Parathyroid adenoma (tissue), 2 donors: ENCODE results near the gene ACP7.

Experiments
- H2AFZ ChIP-seq: fragments of 300-600 bp; sonication (generic); one replicate; pipeline ENCODE4 v1.7.0; 2017; ENCODE audit warnings: antibody characterized with exemption, mild to moderate bottlenecking
- H3K27ac ChIP-seq: fragments of 300-600 bp; sonication (generic); one replicate; pipeline ENCODE4 v1.7.0; 2017
- H3K27me3 ChIP-seq: fragments of 300-600 bp; sonication (generic); one replicate; pipeline ENCODE4 v1.7.0; 2017; ENCODE audit warnings: low read length; ENCODE audit not compliant: control insufficient read depth, insufficient read depth
- H3K36me3 ChIP-seq: fragments of 300-600 bp; sonication (generic); one replicate; pipeline ENCODE4 v1.7.0; 2017; ENCODE audit warnings: low read length; ENCODE audit not compliant: control insufficient read depth, insufficient read depth
- H3K4me1 ChIP-seq: fragments of 300-600 bp; sonication (generic); one replicate; pipeline ENCODE4 v1.7.0; 2017; ENCODE audit warnings: control low read depth
- H3K4me2 ChIP-seq: fragments of 300-600 bp; sonication (generic); one replicate; pipeline ENCODE4 v1.7.0; 2017; ENCODE audit warnings: low read length
- H3K4me3 ChIP-seq: fragments of 300-600 bp; sonication (generic); one replicate; pipeline ENCODE4 v1.7.0; 2017; ENCODE audit warnings: low read depth, low read length
- H3K79me2 ChIP-seq: fragments of 300-600 bp; sonication (generic); one replicate; pipeline ENCODE4 v1.7.0; 2017; ENCODE audit warnings: control low read depth
- H3K9ac ChIP-seq: fragments of 300-600 bp; sonication (generic); one replicate; pipeline ENCODE4 v1.7.0; 2017; ENCODE audit warnings: mild to moderate bottlenecking
- H3K9me3 ChIP-seq: fragments of 300-600 bp; sonication (generic); one replicate; pipeline ENCODE4 v1.7.0; 2017; ENCODE audit warnings: low read length; ENCODE audit not compliant: control insufficient read depth
- CTCF ChIP-seq: fragments of 300-600 bp; sonication (generic); IDR thresholded peaks from one replicate; pipeline ENCODE4 v1.7.0; 2017; ENCODE audit warnings: antibody characterized with exemption, mild to moderate bottlenecking
- donor health status: primary hyperparathyroidism.

ACP7 gene

GRCh38 chr19:39083983-39084731 lies at the start of gene ACP7:
TSS of gene ACP7 (plus strand) at chr19:39084368. CDS start at chr19:39085270, 902 bp downstream.
- H3K27ac ChIP-seq = peak within 1 kb of the TSS; percentile 39
- no peaks in the 10 kb centered on the region for H3K9me3 ChIP-seq
- no peaks in the 10 kb centered on the region for H3K27me3 ChIP-seq
- peak within 1 kb of the TSS; percentile 96 for H3K4me2 ChIP-seq
- no peak for TF ChIP-seq CTCF
- H3K9ac ChIP-seq = no peak within 1 kb of the TSS
- no peaks in the 10 kb centered on the region for H3K36me3 ChIP-seq
- peak within 1 kb of the TSS; percentile 89 for H2AFZ ChIP-seq
- H3K4me1 ChIP-seq = peaks cover 11% of the 10 kb centered on the region
- H3K79me2 ChIP-seq = no peaks in the 10 kb centered on the region
- peak within 1 kb of the TSS; percentile 77 for H3K4me3 ChIP-seq

GRCh38 chr19:39036581-39036980 lies 47.6 kb upstream of the ACP7 start:
- no peaks in the 10 kb centered on the region for H3K79me2 ChIP-seq
- no peaks in the 10 kb centered on the region for H3K27me3 ChIP-seq
- H2AFZ ChIP-seq = no peak overlapping the region
- no peak for TF ChIP-seq CTCF
- no peak overlapping the region for H3K4me3 ChIP-seq
- no peak overlapping the region for H3K4me2 ChIP-seq
- no peaks in the 10 kb centered on the region for H3K4me1 ChIP-seq
- H3K36me3 ChIP-seq = no peaks in the 10 kb centered on the region
- no peak overlapping the region for H3K27ac ChIP-seq
- H3K9me3 ChIP-seq = no peaks in the 10 kb centered on the region
- no peak overlapping the region for H3K9ac ChIP-seq

- no peak overlapping the region for H3K4me3 ChIP-seq
- H3K9me3 ChIP-seq = no peaks in the 10 kb centered on the region
- H3K27ac ChIP-seq = no peak overlapping the region
- no peaks in the 10 kb centered on the region for H3K27me3 ChIP-seq
- no peaks in the 10 kb centered on the region for H3K36me3 ChIP-seq
- TF ChIP-seq CTCF = no peak
- H3K9ac ChIP-seq = no peak overlapping the region
- no peak overlapping the region for H3K4me2 ChIP-seq
- H3K79me2 ChIP-seq = no peaks in the 10 kb centered on the region
- H3K4me1 ChIP-seq = no peaks in the 10 kb centered on the region
- no peak overlapping the region for H2AFZ ChIP-seq
Measured at GRCh38 chr19:39037194-39037593, 47.0 kb upstream of the ACP7 start.

- no peak overlapping the region for H3K9ac ChIP-seq
- peak overlapping the region; percentile 59 for H2AFZ ChIP-seq
- no peak overlapping the region for H3K4me2 ChIP-seq
- no peaks in the 10 kb centered on the region for H3K36me3 ChIP-seq
- no peaks in the 10 kb centered on the region for H3K27me3 ChIP-seq
- H3K4me1 ChIP-seq = no peaks in the 10 kb centered on the region
- H3K27ac ChIP-seq = no peak overlapping the region
- H3K9me3 ChIP-seq = no peaks in the 10 kb centered on the region
- no peak overlapping the region for H3K4me3 ChIP-seq
- H3K79me2 ChIP-seq = no peaks in the 10 kb centered on the region
- TF ChIP-seq CTCF = peak; percentile 33
Measured at GRCh38 chr19:39038098-39038497, 46.1 kb upstream of the ACP7 start.

- H3K4me3 ChIP-seq = peak overlapping the region; percentile 39
- H3K4me2 ChIP-seq = peak overlapping the region; percentile 34
- H3K9ac ChIP-seq = no peak overlapping the region
- H3K4me1 ChIP-seq = peaks cover 12% of the 10 kb centered on the region
- H2AFZ ChIP-seq = peak overlapping the region; percentile 92
- TF ChIP-seq CTCF = no peak
- H3K27ac ChIP-seq = peak overlapping the region; percentile 94
- no peaks in the 10 kb centered on the region for H3K36me3 ChIP-seq
- no peaks in the 10 kb centered on the region for H3K27me3 ChIP-seq
- H3K9me3 ChIP-seq = no peaks in the 10 kb centered on the region
- no peaks in the 10 kb centered on the region for H3K79me2 ChIP-seq
Measured at GRCh38 chr19:39045506-39045905, 38.7 kb upstream of the ACP7 start.
